ENCODE results near the gene MAPK8.

MAPK8 gene

DNA sequence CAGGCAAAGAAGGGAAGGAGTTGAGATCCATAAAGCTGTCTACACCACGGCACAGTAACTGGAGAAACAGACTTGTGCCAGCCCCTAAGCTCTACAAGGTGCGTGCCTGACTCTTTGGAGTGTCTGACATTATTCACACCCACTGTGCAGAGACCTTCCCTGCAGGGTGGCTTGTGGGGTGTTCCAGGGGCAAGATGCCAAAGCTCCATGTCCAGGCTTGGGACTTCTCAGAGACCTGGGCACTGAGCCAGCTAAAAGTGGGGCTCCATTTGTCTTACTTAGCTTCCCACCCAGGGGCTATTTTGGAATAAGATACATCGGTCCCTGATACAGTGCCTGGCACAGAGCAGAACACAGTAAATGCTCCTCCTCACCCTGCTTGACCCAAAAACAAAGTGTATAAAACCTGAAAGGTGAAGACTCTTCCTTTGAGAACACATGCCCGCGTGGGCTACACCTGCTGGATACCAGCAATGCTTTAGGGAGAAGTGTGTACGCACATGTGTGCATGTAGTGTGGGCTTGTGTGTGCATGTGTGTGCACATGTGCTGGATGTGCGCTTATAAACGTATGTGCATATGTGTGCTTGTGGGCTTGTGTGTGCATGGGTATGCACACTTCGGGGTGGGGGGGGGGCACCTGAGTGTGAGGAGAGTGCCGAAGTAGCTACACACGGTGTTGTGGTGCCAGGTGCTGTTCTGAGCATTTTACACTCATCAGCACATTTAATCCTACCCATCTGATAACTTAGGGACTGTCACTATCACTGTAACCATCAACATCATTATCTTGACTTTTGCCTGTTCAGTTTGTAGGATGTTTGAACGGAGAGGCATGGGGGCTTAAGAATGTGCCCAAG is 155.4 kb downstream of the MAPK8 start:
- DNase-seq (ENCODE audit: insufficient read length) (no peak), FAIRE-seq (no peak)
- TF ChIP-seq TAF1 (IDR thresholded peaks at IDR 0.05; ENCODE audit: borderline replicate concordance, low read depth, low read length) = no peak
- no peak for TF ChIP-seq POLR2AphosphoS5 (IDR thresholded peaks at IDR 0.05; ENCODE audit: low read depth, low read length)
- no peak for TF ChIP-seq POLR2A (IDR thresholded peaks at IDR 0.05; ENCODE audit: low read depth, low read length)

DNA sequence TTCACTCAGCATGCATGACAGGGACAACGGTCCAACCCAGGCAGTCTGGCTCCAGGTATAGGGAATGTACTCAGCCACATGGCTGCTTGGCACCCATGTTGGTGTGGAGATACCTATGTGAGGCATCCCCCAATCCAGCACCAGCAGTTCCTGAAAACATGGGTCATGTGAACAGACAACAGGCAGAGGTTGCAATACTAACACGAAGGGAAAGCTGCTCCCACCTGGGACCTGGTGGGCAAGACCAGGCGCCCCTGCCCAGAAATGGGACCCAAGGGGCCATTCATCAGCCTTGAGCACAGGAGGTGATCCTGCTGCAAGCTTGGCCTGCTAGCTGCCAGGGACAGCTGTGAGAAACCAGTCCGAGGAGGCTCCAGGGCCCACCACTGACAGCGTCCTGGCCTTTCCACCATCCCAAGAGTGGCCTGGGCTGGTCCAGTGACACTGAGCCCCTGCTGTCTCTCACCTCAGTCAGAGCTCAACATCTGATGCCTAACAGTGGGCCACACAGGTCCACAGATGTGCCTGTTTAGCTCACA is 156.1 kb downstream of the MAPK8 start:
- TF ChIP-seq POLR2AphosphoS5 (IDR thresholded peaks at IDR 0.05; ENCODE audit: low read depth, low read length) = no peak
- no peak for TF ChIP-seq POLR2A (IDR thresholded peaks at IDR 0.05; ENCODE audit: low read depth, low read length)
- TF ChIP-seq TAF1 (IDR thresholded peaks at IDR 0.05; ENCODE audit: borderline replicate concordance, low read depth, low read length) = no peak
- DNase-seq (ENCODE audit: insufficient read length) (no peak), FAIRE-seq (no peak)

DNA sequence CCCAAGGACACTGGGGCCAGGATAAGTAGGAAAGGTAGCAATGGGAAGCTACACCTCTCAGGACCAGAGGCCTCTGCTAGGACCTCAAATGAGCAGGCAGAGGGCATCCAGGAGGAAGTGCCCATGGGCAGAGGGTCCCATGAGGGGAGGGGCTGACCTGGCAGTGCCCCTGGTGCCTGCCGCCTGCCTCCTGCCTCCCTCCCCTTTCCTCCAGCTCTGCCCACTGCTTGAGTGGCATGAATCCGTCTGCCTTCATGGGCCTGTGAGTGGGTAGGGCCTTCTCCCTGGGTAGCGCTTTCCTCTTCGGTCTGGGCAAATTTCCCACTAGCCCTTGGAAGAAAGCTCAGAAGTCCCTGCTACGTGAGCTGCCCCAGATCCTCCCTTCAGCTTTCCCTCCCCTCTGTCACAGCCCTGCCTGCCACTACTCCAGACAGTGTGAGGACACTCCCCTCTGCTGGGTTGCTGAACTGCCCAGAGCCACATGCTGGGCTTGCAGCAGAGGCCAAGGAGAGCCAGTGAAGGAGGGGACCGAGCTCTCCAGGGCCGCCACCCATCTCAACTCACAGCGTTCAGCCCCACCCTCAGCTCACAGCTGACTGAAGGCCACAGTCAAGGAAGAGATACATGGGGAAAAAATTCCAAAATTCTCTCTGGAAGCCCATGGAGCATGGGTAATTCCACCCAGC is 157.0 kb downstream of the MAPK8 start:
- DNase-seq (ENCODE audit: insufficient read length) (no peak), FAIRE-seq (no peak)
- no peak for TF ChIP-seq POLR2A (IDR thresholded peaks at IDR 0.05; ENCODE audit: low read depth, low read length)
- TF ChIP-seq TAF1 (IDR thresholded peaks at IDR 0.05; ENCODE audit: borderline replicate concordance, low read depth, low read length) = no peak
- TF ChIP-seq POLR2AphosphoS5 (IDR thresholded peaks at IDR 0.05; ENCODE audit: low read depth, low read length) = no peak

DNA sequence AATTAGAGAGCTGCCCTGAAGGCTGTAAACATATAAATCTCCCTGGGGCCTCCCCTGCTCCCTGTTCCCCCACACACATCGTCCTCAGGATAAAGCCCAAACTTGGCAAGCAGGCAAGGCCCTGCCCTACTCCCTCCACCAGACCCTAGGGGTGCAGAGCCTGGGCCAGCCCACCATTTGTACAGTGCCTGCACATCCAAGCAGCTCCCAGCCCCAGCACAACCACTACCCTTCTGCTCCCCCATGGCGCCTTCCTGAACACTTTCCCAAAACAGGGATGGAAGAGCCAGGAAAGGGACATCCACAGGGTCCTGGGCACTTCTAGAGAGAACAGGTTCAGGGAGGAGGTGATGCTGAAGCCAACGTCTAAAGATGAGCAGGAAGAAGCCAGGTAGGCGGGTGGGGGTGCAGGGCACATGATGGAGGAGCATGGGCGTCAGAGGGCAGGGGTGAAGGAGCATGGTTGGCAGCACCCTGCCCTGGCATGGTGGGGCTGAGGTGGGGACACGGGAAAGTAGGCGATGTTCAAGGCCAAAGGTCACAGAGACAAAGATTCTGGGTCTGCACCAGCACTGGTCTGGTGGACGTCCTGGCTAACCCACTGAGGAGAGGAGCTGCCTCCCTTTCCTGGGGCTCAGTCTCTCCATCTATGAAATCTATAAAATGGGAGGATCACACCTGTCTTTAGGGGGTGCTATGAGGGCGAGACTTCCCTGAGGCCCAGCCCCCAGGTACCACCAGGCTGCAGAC is 157.8 kb downstream of the MAPK8 start:
- TF ChIP-seq TAF1 (IDR thresholded peaks at IDR 0.05; ENCODE audit: borderline replicate concordance, low read depth, low read length) (no peak), POLR2AphosphoS5 (IDR thresholded peaks at IDR 0.05; ENCODE audit: low read depth, low read length) (no peak), POLR2A (IDR thresholded peaks at IDR 0.05; ENCODE audit: low read depth, low read length) (no peak)
- FAIRE-seq = no peak
- DNase-seq (ENCODE audit: insufficient read length) = no peak

DNA sequence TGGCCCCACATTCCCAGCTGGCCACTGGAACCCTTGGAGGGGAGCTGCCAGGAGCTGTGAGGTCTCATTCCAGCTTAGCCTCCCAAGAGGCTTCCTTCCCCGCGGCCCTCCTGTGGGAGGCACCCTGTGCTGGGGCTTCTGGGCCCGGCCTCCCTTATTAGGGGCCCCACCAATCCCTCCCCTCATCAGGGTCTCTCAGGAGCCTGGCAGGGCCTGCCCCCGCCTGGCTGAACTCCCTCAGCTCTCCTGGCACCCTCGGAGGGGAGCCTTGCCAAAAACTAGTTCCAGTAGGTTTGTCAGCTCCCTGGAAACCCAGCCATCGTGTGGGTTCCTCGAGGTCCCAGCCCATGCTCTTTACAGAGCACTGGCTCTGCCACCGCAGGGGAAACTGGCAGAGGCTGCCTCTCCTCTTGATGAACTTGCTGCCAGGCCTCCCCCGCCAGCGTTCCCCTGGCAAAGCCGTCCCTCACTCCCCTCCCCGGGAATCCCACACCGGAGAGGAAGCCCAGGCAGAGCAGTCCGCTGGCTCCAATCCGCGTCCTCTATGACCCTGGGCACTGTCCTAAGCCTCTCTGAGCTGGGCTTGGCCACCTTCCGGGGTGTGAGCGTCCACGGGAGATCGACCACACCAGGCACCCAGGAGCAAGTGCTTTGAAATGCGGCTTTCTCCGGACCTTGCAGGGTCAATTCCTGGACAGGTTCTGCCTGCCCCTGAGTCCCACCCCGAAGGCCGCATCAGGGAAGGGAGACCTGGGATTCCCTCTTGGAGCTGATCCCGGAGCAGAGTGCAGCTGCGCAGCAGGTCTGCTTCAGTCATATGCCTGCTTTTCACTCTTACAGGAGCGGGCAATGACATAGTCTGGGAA is 158.6 kb downstream of the MAPK8 start:
- TF ChIP-seq POLR2A (IDR thresholded peaks at IDR 0.05; ENCODE audit: low read depth, low read length) (no peak), TAF1 (IDR thresholded peaks at IDR 0.05; ENCODE audit: borderline replicate concordance, low read depth, low read length) (no peak), POLR2AphosphoS5 (IDR thresholded peaks at IDR 0.05; ENCODE audit: low read depth, low read length) (no peak)
- no peak for FAIRE-seq
- DNase-seq (ENCODE audit: insufficient read length) = no peak

DNA sequence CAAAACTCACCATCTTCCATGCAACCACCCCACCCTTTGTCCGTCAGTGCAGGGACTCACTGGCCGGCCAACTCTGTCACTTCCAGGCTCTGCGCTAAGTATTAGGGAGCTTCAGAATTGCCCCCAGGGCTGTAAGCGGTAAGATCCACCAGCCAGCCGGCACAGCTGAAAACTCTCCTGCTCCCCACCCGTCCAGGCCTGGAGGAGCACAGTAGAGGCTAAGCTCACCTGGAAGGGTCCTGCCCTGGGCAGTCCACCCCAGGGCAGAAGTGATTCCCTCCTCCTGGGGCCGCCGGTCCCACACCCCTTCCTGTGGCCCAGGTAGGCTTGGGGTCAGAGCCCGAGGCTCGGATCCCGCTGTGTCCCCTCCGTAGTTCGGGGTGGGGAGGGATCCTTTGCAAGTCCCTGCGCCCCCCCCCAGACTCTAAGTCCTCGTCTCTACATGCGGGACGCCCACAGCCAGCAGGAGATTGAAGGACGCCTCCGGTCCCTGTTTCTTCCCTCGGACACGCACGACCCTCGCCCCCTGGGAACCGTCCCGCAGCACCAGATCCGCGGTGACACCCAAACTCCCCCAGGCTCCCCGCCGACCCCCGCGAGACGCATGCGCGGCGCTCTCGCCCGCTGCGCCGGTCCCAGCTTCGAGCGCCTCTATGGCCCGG is 159.5 kb downstream of the MAPK8 start:
- DNase-seq (ENCODE audit: insufficient read length) (no peak), FAIRE-seq (no peak)
- no peak for TF ChIP-seq POLR2AphosphoS5 (IDR thresholded peaks at IDR 0.05; ENCODE audit: low read depth, low read length)
- TF ChIP-seq TAF1 (IDR thresholded peaks at IDR 0.05; ENCODE audit: borderline replicate concordance, low read depth, low read length) = no peak
- TF ChIP-seq POLR2A (IDR thresholded peaks at IDR 0.05; ENCODE audit: low read depth, low read length) = no peak

DNA sequence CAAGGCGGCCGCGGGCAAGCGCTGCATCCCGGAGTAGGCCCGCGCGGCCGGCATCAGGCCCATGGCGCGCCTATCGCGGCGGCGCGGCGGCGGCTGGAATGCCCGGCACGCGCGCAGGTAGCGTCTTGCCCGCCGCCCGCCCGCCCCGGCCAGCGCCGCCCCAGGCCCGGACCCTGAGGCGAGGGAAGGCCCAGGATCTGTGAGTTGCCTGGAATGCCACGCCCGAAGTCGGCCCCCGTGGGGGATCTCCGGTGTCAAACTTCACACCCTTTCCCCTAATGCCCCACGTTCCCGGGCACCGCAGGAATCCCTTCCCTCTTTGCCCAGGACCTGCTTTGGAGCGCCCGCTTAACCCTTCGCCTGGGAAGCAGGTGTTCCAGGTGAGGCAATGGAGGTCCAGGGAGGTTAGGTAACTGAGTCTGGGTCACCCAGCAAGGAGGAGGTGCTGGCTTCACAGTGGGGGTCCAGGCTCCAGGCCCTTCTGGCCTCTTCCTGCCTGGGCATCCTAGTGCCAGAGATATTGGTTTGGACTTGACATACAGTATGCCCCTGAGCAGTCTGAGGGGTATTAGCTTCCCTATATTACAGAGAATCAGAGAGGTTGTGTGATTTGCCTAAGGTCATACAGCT is 160.2 kb downstream of the MAPK8 start:
- FAIRE-seq (no peak), DNase-seq (ENCODE audit: insufficient read length) (no peak)
- no peak for TF ChIP-seq POLR2A (IDR thresholded peaks at IDR 0.05; ENCODE audit: low read depth, low read length)
- no peak for TF ChIP-seq POLR2AphosphoS5 (IDR thresholded peaks at IDR 0.05; ENCODE audit: low read depth, low read length)
- no peak for TF ChIP-seq TAF1 (IDR thresholded peaks at IDR 0.05; ENCODE audit: borderline replicate concordance, low read depth, low read length)

DNA sequence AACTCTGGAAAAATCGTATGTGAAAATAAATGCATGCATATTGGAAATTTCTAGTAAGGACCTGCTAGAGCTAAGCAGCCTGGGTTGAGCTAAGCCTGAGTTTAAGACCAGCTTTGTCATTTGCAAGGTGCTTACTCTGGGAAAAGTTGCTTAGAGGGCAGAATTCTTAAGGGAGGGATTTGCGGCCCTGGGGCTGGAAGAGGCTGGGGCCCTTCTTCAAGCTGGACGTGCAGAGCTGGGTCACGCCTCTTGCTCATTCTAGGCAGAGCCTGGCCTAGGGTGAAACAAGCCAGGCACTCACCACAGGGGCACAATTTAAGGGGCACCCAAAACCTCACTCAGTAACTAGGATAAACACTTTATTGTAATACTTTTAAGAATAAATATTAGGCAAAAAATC is 161.2 kb downstream of the MAPK8 start:
- FAIRE-seq = no peak
- TF ChIP-seq POLR2AphosphoS5 (IDR thresholded peaks at IDR 0.05; ENCODE audit: low read depth, low read length) (no peak), TAF1 (IDR thresholded peaks at IDR 0.05; ENCODE audit: borderline replicate concordance, low read depth, low read length) (no peak), POLR2A (IDR thresholded peaks at IDR 0.05; ENCODE audit: low read depth, low read length) (no peak)
- no peak for DNase-seq (ENCODE audit: insufficient read length)

DNA sequence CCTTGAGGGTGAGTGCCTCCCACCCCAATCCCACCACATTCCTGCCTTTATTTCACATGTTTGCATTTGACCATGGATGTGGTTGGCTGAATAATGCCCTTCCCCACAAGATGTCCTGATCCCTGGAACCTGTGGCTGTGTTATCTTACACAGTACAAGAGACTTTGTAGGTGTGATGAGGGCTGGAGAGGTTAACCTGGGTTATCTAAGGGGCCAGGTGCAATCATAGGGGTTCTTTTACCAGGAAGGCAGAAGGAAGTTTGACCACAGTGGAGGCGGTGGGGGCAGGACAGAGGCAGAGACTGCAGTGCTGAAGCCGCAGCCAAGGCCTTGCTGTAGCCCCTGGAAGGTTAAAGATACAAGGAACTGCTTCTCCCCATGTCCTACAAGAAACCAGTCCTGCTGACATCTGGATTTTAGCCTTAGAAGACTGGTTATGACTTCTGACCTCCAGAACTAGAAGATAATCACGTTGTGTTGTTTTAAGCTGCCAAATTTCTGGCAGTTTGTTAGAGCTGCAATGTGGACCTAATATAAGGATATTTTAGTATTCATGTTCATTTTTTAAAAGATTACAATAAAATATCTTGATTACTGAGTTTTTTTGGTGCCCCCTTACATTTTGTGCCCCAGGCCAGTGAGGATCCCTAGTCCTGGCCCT is 161.8 kb downstream of the MAPK8 start:
- TF ChIP-seq TAF1 (IDR thresholded peaks at IDR 0.05; ENCODE audit: borderline replicate concordance, low read depth, low read length) (no peak), POLR2A (IDR thresholded peaks at IDR 0.05; ENCODE audit: low read depth, low read length) (no peak), POLR2AphosphoS5 (IDR thresholded peaks at IDR 0.05; ENCODE audit: low read depth, low read length) (no peak)

More for the DNA sequence above, 161.8 kb downstream of the MAPK8 start:
- DNase-seq (ENCODE audit: insufficient read length) (no peak), FAIRE-seq (no peak)
